Gastrocnemius medialis (tissue), 4 donors: ENCODE data around the gene GNG7.

Source experiments
- POLR2A ChIP-seq, 2 donors: fragments of 450-650 bp; IDR thresholded peaks; one replicate each; pipeline ENCODE4 v1.6.1; 2017; ENCODE audit warnings: antibody characterized with exemption in 2 of 2, mild to moderate bottlenecking in 2 of 2, moderate library complexity in 2 of 2
- TF ChIP-seq, protein P1 (sequence below), 5 experiments: fragments of 450-650 bp in 3 of 5; fragments of 200-600 bp in 2 of 5; sonication (generic) in 2 of 5; IDR thresholded peaks in 4 of 5; conservative IDR thresholded peaks in 1 of 5; 1 replicate in 4 of 5; 2 replicates in 1 of 5; pipeline ENCODE4 v1.5.1; 2016 to 2019; ENCODE audit warnings: antibody characterized with exemption in 5 of 5, mild to moderate bottlenecking in 3 of 5, moderate library complexity in 3 of 5

DNA sequence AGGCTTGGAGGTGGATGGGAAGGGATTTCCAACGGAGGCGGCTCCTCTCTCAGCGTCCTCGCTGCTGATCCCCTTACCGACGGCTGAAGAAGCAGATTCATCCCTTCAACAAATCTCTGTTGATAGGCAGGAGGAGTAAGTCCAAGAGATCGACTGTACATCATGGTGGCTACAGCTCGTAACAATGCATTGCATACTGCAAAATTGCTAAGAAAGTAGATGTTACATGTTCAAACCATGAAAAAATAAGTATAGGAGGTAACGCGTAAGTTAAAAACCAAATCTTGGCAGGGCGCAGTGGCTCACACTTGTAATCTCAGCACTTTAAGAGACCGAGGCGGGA is 37.8 kb upstream of the GNG7 start:
- TF ChIP-seq, protein P1, sequence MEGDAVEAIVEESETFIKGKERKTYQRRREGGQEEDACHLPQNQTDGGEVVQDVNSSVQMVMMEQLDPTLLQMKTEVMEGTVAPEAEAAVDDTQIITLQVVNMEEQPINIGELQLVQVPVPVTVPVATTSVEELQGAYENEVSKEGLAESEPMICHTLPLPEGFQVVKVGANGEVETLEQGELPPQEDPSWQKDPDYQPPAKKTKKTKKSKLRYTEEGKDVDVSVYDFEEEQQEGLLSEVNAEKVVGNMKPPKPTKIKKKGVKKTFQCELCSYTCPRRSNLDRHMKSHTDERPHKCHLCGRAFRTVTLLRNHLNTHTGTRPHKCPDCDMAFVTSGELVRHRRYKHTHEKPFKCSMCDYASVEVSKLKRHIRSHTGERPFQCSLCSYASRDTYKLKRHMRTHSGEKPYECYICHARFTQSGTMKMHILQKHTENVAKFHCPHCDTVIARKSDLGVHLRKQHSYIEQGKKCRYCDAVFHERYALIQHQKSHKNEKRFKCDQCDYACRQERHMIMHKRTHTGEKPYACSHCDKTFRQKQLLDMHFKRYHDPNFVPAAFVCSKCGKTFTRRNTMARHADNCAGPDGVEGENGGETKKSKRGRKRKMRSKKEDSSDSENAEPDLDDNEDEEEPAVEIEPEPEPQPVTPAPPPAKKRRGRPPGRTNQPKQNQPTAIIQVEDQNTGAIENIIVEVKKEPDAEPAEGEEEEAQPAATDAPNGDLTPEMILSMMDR (IDR thresholded peaks at IDR 0.05 in 4 of 5, conservative IDR thresholded peaks at IDR 0.05 in 1 of 5), result no peak
- no peak for TF ChIP-seq POLR2A (IDR thresholded peaks at IDR 0.05)
